Inflammatory macrophage treated with lipopolysaccharide for 4 hours (primary cell): ENCODE results near the gene ATRNL1.
"Not testable (repeated sequence)": the region's sequence is repeated elsewhere in the genome, so short reads cannot be mapped to it uniquely, and the experiment has no call there.

ENCODE experiments used
- DNase-seq: peaks from one replicate; pipeline ENCODE4 v3.0.0-alpha.2; 2020

ATRNL1 gene

GRCh38 chr10:115638246-115638645 lies 545.1 kb downstream of the ATRNL1 start:
- DNase-seq = no peak

- DNase-seq = no peak
Measured at GRCh38 chr10:115649217-115649616, 556.1 kb downstream of the ATRNL1 start.

DNA sequence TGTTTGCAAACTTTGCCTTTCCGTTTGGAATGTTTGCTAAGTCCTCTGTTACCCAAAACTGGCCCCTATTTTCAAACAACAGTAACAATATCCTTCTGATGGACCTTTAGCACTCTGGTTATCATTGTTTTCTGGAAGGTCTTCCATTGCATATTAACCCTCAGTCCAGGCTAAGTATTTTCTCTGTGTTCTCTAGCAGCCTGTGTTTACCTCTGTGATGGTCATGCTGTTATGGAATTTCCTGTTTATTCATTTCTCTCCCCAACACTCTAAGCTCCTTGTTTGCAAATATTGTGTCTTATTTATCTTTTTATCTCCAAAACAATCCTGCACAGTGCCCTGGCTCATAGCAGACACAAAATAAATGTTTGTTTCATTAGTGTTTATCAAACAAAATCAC lies 560.3 kb downstream of the ATRNL1 start:
- DNase-seq = no peak

GRCh38 chr10:115654961-115655360 lies 561.8 kb downstream of the ATRNL1 start:
- no peak for DNase-seq

DNA sequence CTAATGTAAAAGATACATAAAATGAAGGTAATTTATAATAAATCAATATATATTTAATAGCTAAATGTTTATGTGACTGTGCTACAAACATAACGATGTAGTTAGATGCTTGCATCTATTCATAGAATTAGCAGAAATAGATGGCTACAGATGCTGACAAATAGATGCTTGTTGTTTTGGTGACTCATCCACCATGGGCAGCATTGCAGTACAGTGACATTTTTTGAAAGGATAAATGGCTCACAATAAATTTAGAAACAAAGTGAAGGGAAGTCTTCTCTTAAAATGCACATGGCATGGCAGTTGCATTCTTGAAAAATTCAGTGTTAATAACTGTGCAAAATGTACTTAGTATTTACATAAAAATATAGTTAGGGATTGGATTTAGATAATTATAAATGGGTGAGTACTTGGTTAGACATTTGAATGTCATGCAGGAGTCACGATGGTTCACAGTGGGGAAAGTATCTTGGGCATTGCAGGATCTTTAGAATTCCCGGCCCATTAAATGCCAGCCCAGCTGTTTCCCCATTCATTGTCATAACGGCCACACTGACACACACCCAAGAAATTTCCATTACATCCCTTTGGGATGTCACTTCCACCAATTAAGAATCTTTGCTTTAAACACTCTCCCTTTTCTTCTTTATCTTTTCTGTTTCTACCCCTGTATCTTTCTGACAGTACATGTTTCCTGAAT lies 564.1 kb downstream of the ATRNL1 start:
- DNase-seq = no peak

GRCh38 chr10:115659616-115660015 lies 566.5 kb downstream of the ATRNL1 start:
- no peak for DNase-seq

DNA sequence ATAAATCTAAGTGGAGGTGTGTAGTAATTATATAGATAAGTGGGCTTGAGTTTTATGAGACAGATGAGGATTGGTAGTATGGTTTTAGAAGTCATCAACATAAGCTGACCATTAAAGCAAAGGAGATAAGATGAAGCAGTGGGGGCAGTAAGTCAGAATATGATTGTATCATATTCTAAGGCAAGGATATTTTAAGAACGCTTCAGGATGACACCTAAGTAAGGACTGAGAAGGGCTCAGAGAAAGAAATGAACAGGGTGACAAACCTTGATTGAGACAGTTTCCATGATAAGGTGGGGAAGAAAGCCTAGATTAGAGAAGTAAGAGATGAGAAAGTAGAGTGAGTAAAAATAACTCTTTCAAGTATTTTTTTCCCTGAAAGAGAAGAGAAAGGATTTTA lies 567.2 kb downstream of the ATRNL1 start:
- no peak for DNase-seq

- no peak for DNase-seq
Measured at GRCh38 chr10:115662422-115662821, 569.3 kb downstream of the ATRNL1 start.

GRCh38 chr10:115665549-115665948 lies 572.4 kb downstream of the ATRNL1 start:
- no peak for DNase-seq

GRCh38 chr10:115674496-115674895 lies 581.3 kb downstream of the ATRNL1 start:
- DNase-seq = no peak

- DNase-seq = no peak
Measured at GRCh38 chr10:115696747-115697146, 603.6 kb downstream of the ATRNL1 start.

GRCh38 chr10:115706026-115706425 lies 612.9 kb downstream of the ATRNL1 start:
- DNase-seq = no peak

- DNase-seq = peak; percentile 11
Measured at GRCh38 chr10:115706488-115707076, 613.4 kb downstream of the ATRNL1 start.

GRCh38 chr10:115710136-115710535 lies 617.0 kb downstream of the ATRNL1 start:
- no peak for DNase-seq

DNA sequence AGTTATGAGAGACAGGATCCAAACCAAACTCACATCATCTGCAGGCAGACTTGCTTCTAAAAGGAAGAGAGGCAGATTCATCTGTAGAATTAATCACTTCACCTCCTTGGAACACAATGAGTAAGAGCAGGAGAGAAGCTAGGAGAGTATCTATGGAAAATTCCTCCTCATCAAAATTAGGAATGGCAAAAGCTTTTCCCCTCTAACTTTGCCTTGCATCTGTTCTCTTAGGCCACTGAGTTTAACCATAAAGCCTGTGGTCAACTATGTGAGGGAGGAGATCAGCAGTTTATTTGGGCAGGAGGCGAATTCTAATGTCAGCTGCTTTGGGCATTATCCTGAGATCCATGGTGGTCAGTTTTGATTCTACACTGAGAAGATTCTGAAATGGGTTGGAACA lies 618.1 kb downstream of the ATRNL1 start:
- DNase-seq = no peak

- no peak for DNase-seq
Measured at GRCh38 chr10:115720121-115720520, 627.0 kb downstream of the ATRNL1 start.

GRCh38 chr10:115727129-115727528 lies 634.0 kb downstream of the ATRNL1 start:
- no peak for DNase-seq

DNA sequence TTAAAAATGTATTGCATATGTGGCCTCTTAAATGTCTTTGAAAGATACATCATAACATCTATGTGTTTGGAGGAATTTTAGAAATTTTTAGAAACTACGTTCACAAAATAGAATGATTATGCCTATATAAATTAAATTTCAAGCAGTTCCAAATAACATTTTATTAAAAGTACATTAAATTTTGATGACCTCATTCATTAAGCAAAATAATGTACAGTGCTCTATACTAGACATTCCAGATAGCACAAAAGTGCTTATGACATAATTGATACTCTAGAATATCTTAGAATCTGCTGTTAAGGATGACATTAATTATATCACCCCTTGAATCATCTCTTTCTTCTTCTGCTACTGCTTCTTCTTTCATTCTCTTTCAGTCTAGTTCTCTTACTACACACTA lies 650.9 kb downstream of the ATRNL1 start:
- DNase-seq = no peak

- DNase-seq = no peak
Measured at GRCh38 chr10:115745943-115746342, 652.8 kb downstream of the ATRNL1 start.

DNA sequence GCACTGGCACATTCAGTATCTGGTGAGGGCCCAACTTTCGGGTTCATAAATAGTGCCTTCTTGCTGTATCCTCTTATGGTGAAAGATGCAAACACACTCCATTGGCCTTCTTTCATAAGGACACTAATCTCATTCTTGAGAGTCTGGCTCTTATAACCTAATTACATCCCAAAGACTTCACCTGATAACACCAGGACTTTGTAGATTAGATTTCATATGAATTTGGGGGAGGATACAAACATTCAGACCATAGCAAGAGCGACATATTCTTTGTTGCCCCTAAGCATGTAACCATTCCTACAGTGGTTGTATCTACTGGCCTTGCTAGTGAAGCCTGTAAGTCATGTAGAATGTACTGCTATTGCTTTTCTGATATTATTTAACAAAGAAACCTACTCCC lies 654.6 kb downstream of the ATRNL1 start:
- DNase-seq = no peak

GRCh38 chr10:115758488-115758887 lies 665.3 kb downstream of the ATRNL1 start:
- not testable (repeated sequence) for DNase-seq

DNA sequence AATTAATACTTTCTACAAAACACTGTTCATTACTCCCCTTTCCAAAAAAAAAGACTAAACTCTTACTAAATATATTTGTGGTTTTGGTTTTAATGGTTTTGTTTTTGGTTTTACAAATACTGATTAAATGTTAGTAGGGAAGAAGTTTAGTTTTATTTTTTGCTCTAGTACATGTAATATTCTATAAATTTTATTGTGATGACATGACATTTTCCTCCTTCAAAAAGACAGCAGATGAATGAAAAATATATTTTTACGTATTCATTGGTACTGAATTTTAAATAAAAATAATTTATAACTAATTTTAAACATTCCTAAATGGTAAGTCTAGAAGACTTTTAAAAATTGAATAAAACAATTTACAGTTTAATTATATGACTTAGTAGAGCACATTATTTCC lies 667.0 kb downstream of the ATRNL1 start:
- no peak for DNase-seq

DNA sequence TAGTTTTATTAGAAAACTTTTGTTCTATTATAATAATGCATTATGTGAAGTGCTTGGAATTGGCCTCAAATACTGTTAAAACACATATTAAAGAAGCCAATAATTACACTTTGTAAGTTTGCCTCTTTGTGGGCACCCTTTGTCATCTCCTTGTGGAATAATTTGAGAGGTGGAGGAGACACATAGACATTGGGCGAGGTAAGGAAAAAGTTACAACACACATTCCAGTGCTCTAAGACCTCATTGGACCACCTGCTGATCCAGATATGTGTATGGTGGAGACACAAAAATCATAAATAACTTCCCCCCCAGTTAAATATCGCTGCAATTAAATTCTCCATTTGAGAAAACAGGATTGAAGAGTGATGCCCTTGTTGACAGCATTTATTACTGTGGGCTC lies 668.0 kb downstream of the ATRNL1 start:
- no peak for DNase-seq

DNA sequence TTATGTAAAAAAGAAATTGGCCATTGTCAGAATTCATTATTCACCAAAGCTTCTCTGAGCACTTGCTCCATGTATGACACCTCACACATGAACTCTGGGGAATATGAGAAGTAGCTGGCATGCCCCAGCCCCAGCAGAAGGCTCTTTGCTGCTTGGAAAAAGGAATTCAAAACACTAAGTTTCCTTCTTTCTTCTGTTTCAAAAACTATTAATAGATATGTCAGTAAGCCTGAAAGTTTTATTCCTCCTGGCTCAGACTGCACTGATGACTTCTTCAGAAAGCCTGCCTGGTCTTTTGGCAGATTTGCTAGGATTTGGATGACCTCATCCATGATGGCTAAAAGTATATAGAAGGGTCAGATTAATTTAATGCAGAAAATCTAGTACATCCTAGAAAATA lies 668.9 kb downstream of the ATRNL1 start:
- no peak for DNase-seq

- no peak for DNase-seq
Measured at GRCh38 chr10:115771755-115772154, 678.6 kb downstream of the ATRNL1 start.
